ENCODE measurements around the gene IGSF8. TPM values are rescaled to one million over a fixed set of nuclear protein-coding genes. Genes with fewer than 3 reads are reported as not detected.

Gene IGSF8
- total RNA-seq, 1 donor from 2014 or later: 24.0 TPM

GRCh38 chr1:160134791-160135572, 36.6 kb upstream of the IGSF8 start:
- Mint-ChIP-seq H3K27ac (ENCODE audit: unreplicated experiment) (no peak overlapping the region), H3K4me1 (ENCODE audit: unreplicated experiment) (no peaks in the 10 kb centered on the region), H3K36me3 (ENCODE audit: unreplicated experiment) (no peaks in the 10 kb centered on the region), H3K4me3 (ENCODE audit: unreplicated experiment) (no peak overlapping the region), H3K27me3 (ENCODE audit: unreplicated experiment) (peaks cover 45% of the 10 kb centered on the region), H3K9me3 (ENCODE audit: unreplicated experiment) (no peaks in the 10 kb centered on the region)
- DNase-seq (ENCODE audit: extremely low spot score, unreplicated experiment): no peak
- TF ChIP-seq CTCF (IDR thresholded peaks at IDR 0.05): no peak

GRCh38 chr1:160133990-160134770, 35.8 kb upstream of the IGSF8 start:
- no peaks in the 10 kb centered on the region for H3K36me3 Mint-ChIP-seq (ENCODE audit: unreplicated experiment)
- H3K4me3 Mint-ChIP-seq (ENCODE audit: unreplicated experiment): no peak overlapping the region

GRCh38 chr1:160131803-160132565, 33.6 kb upstream of the IGSF8 start:
- Mint-ChIP-seq H3K36me3 (ENCODE audit: unreplicated experiment) (no peaks in the 10 kb centered on the region), H3K27me3 (ENCODE audit: unreplicated experiment) (peaks cover 31% of the 10 kb centered on the region), H3K4me1 (ENCODE audit: unreplicated experiment) (no peaks in the 10 kb centered on the region), H3K27ac (ENCODE audit: unreplicated experiment) (no peak overlapping the region), H3K4me3 (ENCODE audit: unreplicated experiment) (no peak overlapping the region), H3K9me3 (ENCODE audit: unreplicated experiment) (no peaks in the 10 kb centered on the region)
- no peak for TF ChIP-seq CTCF (IDR thresholded peaks at IDR 0.05)
- DNase-seq (ENCODE audit: extremely low spot score, unreplicated experiment): no peak

More at GRCh38 chr1:160133990-160134770, 35.8 kb upstream of the IGSF8 start:
- H3K4me1 Mint-ChIP-seq (ENCODE audit: unreplicated experiment): no peaks in the 10 kb centered on the region
- H3K27ac Mint-ChIP-seq (ENCODE audit: unreplicated experiment): no peak overlapping the region
- no peaks in the 10 kb centered on the region for H3K9me3 Mint-ChIP-seq (ENCODE audit: unreplicated experiment)
- peaks cover 40% of the 10 kb centered on the region for H3K27me3 Mint-ChIP-seq (ENCODE audit: unreplicated experiment)
- DNase-seq (ENCODE audit: extremely low spot score, unreplicated experiment): no peak
- TF ChIP-seq CTCF (IDR thresholded peaks at IDR 0.05): no peak

- Mint-ChIP-seq H3K27ac (ENCODE audit: unreplicated experiment) (no peak overlapping the region), H3K4me3 (ENCODE audit: unreplicated experiment) (no peak overlapping the region), H3K4me1 (ENCODE audit: unreplicated experiment) (peaks cover 1% of the 10 kb centered on the region), H3K27me3 (ENCODE audit: unreplicated experiment) (peaks cover 31% of the 10 kb centered on the region), H3K36me3 (ENCODE audit: unreplicated experiment) (no peaks in the 10 kb centered on the region), H3K9me3 (ENCODE audit: unreplicated experiment) (no peaks in the 10 kb centered on the region)
- no peak for DNase-seq (ENCODE audit: extremely low spot score, unreplicated experiment)
- TF ChIP-seq CTCF (IDR thresholded peaks at IDR 0.05): no peak
Observed at GRCh38 chr1:160130939-160131338, 32.5 kb upstream of the IGSF8 start.
